Mucosa of rectum (tissue), 2 donors: ENCODE data around the gene TMEM17.
A peak's percentile ranks its signal among the peaks of the same experiment; 100 is the strongest.

ENCODE experiments used
- H3K27ac ChIP-seq, 2 donors: one replicate each; pipeline ENCODE4 v1.7.0; 2013; ENCODE audit warnings: inconsistent platforms in 2 of 2, low read depth in 2 of 2, low read length in 2 of 2
- H3K27me3 ChIP-seq, 2 donors: one replicate each; pipeline ENCODE4 v1.7.0; 2013; ENCODE audit warnings: low read length in 2 of 2; ENCODE audit not compliant: control insufficient read depth in 2 of 2, insufficient read depth in 2 of 2
- H3K36me3 ChIP-seq, 2 donors: one replicate each; pipeline ENCODE4 v1.7.0; 2013; ENCODE audit warnings: low read length in 2 of 2; ENCODE audit not compliant: control insufficient read depth in 2 of 2, insufficient read depth in 2 of 2
- H3K4me1 ChIP-seq, 2 donors: one replicate each; pipeline ENCODE4 v1.7.0; 2013; ENCODE audit warnings: low read length in 2 of 2, mild to moderate bottlenecking in 1 of 2; ENCODE audit not compliant: control insufficient read depth in 2 of 2, insufficient read depth in 2 of 2
- H3K4me3 ChIP-seq, 2 donors: one replicate each; pipeline ENCODE4 v1.7.0; 2013; ENCODE audit warnings: low read length in 2 of 2
- H3K9ac ChIP-seq, 2 donors: one replicate each; pipeline ENCODE4 v1.7.0; 2013; ENCODE audit warnings: low read length in 2 of 2, low read depth in 1 of 2, mild to moderate bottlenecking in 1 of 2
- H3K9me3 ChIP-seq, 2 donors: one replicate each; pipeline ENCODE4 v1.7.0; 2013; ENCODE audit warnings: low read length in 2 of 2; ENCODE audit not compliant: control insufficient read depth in 2 of 2
- donor health status: healthy.
- donor health status: Normal muscosa, but diverticular disease.

The TMEM17 gene

GRCh38 chr2:62458206-62458641 is 47.8 kb downstream of the TMEM17 start:
- Histone ChIP-seq H3K9me3 (no peaks in the 10 kb centered on the region), H3K36me3 (no peaks in the 10 kb centered on the region), H3K27ac (no peak overlapping the region), H3K27me3 (no peaks in the 10 kb centered on the region), H3K4me3 (no peak overlapping the region), H3K9ac (no peak overlapping the region), H3K4me1 (peaks cover 3% of the 10 kb centered on the region in 2 donors)

- no peak overlapping the region for H3K27ac ChIP-seq
- peaks cover 3% of the 10 kb centered on the region in 2 donors for H3K4me1 ChIP-seq
- H3K4me3 ChIP-seq: peak overlapping the region; percentile 77 to 83
- H3K36me3 ChIP-seq: no peaks in the 10 kb centered on the region
- no peaks in the 10 kb centered on the region for H3K9me3 ChIP-seq
- no peaks in the 10 kb centered on the region for H3K27me3 ChIP-seq
- H3K9ac ChIP-seq: peak overlapping the region in 1 of 2 donors; percentile 84
Measured at GRCh38 chr2:62457556-62457955, 48.4 kb downstream of the TMEM17 start.

- H3K36me3 ChIP-seq: no peaks in the 10 kb centered on the region
- H3K9me3 ChIP-seq: no peaks in the 10 kb centered on the region
- H3K27me3 ChIP-seq: no peaks in the 10 kb centered on the region
- H3K27ac ChIP-seq: peak overlapping the region; percentile 52 to 62
- H3K9ac ChIP-seq: peak overlapping the region; percentile 42 to 84
- peaks cover 3% of the 10 kb centered on the region in 2 donors for H3K4me1 ChIP-seq
- peak overlapping the region; percentile 77 to 83 for H3K4me3 ChIP-seq
Measured at GRCh38 chr2:62456721-62457539, 49.1 kb downstream of the TMEM17 start.

- Histone ChIP-seq H3K36me3 (no peaks in the 10 kb centered on the region), H3K27ac (no peak overlapping the region), H3K9ac (peak overlapping the region in 1 of 2 donors; percentile 84), H3K9me3 (no peaks in the 10 kb centered on the region), H3K4me1 (peaks cover 3% of the 10 kb centered on the region in 2 donors), H3K4me3 (no peak overlapping the region), H3K27me3 (no peaks in the 10 kb centered on the region)
Measured at GRCh38 chr2:62455957-62456692, 49.9 kb downstream of the TMEM17 start.

- Histone ChIP-seq H3K27me3 (no peaks in the 10 kb centered on the region), H3K4me1 (peaks cover 3 to 7% of the 10 kb centered on the region in 2 donors), H3K9ac (no peak overlapping the region), H3K27ac (no peak overlapping the region), H3K9me3 (no peaks in the 10 kb centered on the region), H3K36me3 (no peaks in the 10 kb centered on the region), H3K4me3 (no peak overlapping the region)
Measured at GRCh38 chr2:62453955-62454354, 52.0 kb downstream of the TMEM17 start.

- peaks cover 3 to 7% of the 10 kb centered on the region in 2 donors for H3K4me1 ChIP-seq
- no peaks in the 10 kb centered on the region for H3K27me3 ChIP-seq
- H3K4me3 ChIP-seq: no peak overlapping the region
- H3K9me3 ChIP-seq: no peaks in the 10 kb centered on the region
- no peak overlapping the region for H3K9ac ChIP-seq
- no peaks in the 10 kb centered on the region for H3K36me3 ChIP-seq
- no peak overlapping the region for H3K27ac ChIP-seq
Measured at GRCh38 chr2:62452701-62453454, 53.1 kb downstream of the TMEM17 start.

GRCh38 chr2:62450716-62451191 is 55.2 kb downstream of the TMEM17 start:
- peaks cover 0 to 4% of the 10 kb centered on the region in 2 donors for H3K4me1 ChIP-seq
- no peak overlapping the region for H3K27ac ChIP-seq
- no peaks in the 10 kb centered on the region for H3K36me3 ChIP-seq
- H3K9me3 ChIP-seq: no peaks in the 10 kb centered on the region
- H3K9ac ChIP-seq: no peak overlapping the region
- no peaks in the 10 kb centered on the region for H3K27me3 ChIP-seq
- no peak overlapping the region for H3K4me3 ChIP-seq
